Mucosa of rectum (tissue), 2 donors: Measurements from ENCODE around the gene PDE2A.

Source experiments
- H3K27ac ChIP-seq, 2 donors: one replicate each; pipeline ENCODE4 v1.7.0; 2013; ENCODE audit warnings: inconsistent platforms in 2 of 2, low read depth in 2 of 2, low read length in 2 of 2
- H3K27me3 ChIP-seq, 2 donors: one replicate each; pipeline ENCODE4 v1.7.0; 2013; ENCODE audit warnings: low read length in 2 of 2; ENCODE audit not compliant: control insufficient read depth in 2 of 2, insufficient read depth in 2 of 2
- H3K36me3 ChIP-seq, 2 donors: one replicate each; pipeline ENCODE4 v1.7.0; 2013; ENCODE audit warnings: low read length in 2 of 2; ENCODE audit not compliant: control insufficient read depth in 2 of 2, insufficient read depth in 2 of 2
- H3K4me1 ChIP-seq, 2 donors: one replicate each; pipeline ENCODE4 v1.7.0; 2013; ENCODE audit warnings: low read length in 2 of 2, mild to moderate bottlenecking in 1 of 2; ENCODE audit not compliant: control insufficient read depth in 2 of 2, insufficient read depth in 2 of 2
- H3K4me3 ChIP-seq, 2 donors: one replicate each; pipeline ENCODE4 v1.7.0; 2013; ENCODE audit warnings: low read length in 2 of 2
- H3K9ac ChIP-seq, 2 donors: one replicate each; pipeline ENCODE4 v1.7.0; 2013; ENCODE audit warnings: low read length in 2 of 2, low read depth in 1 of 2, mild to moderate bottlenecking in 1 of 2
- H3K9me3 ChIP-seq, 2 donors: one replicate each; pipeline ENCODE4 v1.7.0; 2013; ENCODE audit warnings: low read length in 2 of 2; ENCODE audit not compliant: control insufficient read depth in 2 of 2
- donor health status: healthy.
- donor health status: Normal muscosa, but diverticular disease.

The PDE2A gene

DNA sequence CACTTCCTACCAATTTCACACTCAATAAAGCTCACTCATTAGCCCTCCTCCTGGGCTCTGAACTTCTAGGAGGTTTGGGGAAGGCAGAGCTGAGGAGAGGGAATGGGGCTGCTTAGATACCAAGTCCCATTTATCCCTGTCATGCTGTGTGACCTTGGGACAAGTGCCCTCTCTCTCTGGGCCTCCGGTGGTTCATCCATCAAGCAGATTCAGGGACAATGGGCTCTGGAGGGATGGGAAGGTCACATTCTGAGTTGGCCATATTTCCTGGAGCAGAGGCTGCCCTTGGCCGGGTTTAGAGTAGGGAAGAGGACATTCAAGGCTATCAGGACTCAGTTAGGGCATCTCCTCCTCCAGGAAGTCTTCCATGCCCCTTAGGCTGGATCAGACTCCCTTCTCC, 66.7 kb downstream of the PDE2A start:
- no peak overlapping the region for H3K4me3 ChIP-seq
- peaks cover 1 to 4% of the 10 kb centered on the region in 2 donors for H3K27me3 ChIP-seq
- no peak overlapping the region for H3K27ac ChIP-seq
- H3K9ac ChIP-seq = no peak overlapping the region
- H3K36me3 ChIP-seq = no peaks in the 10 kb centered on the region
- H3K4me1 ChIP-seq = no peaks in the 10 kb centered on the region
- no peaks in the 10 kb centered on the region for H3K9me3 ChIP-seq

- Histone ChIP-seq H3K9me3 (no peaks in the 10 kb centered on the region), H3K27ac (no peak overlapping the region), H3K9ac (no peak overlapping the region), H3K4me1 (peaks cover 0 to 5% of the 10 kb centered on the region in 2 donors), H3K27me3 (peaks cover 1 to 4% of the 10 kb centered on the region in 2 donors), H3K4me3 (no peak overlapping the region), H3K36me3 (no peaks in the 10 kb centered on the region)
Measured at GRCh38 chr11:72606748-72607468, 67.3 kb downstream of the PDE2A start.

- H3K27ac ChIP-seq = no peak overlapping the region
- H3K4me3 ChIP-seq = no peak overlapping the region
- H3K27me3 ChIP-seq = peaks cover 1 to 4% of the 10 kb centered on the region in 2 donors
- H3K9me3 ChIP-seq = no peaks in the 10 kb centered on the region
- peaks cover 0 to 10% of the 10 kb centered on the region in 2 donors for H3K4me1 ChIP-seq
- H3K36me3 ChIP-seq = no peaks in the 10 kb centered on the region
- no peak overlapping the region for H3K9ac ChIP-seq
Measured at GRCh38 chr11:72605973-72606747, 68.1 kb downstream of the PDE2A start.

- no peaks in the 10 kb centered on the region for H3K9me3 ChIP-seq
- H3K27ac ChIP-seq = no peak overlapping the region
- H3K27me3 ChIP-seq = peaks cover 1 to 4% of the 10 kb centered on the region in 2 donors
- H3K36me3 ChIP-seq = no peaks in the 10 kb centered on the region
- no peak overlapping the region for H3K9ac ChIP-seq
- H3K4me3 ChIP-seq = no peak overlapping the region
- H3K4me1 ChIP-seq = peaks cover 4 to 19% of the 10 kb centered on the region in 2 donors
Measured at GRCh38 chr11:72604256-72604655, 70.0 kb downstream of the PDE2A start.

DNA sequence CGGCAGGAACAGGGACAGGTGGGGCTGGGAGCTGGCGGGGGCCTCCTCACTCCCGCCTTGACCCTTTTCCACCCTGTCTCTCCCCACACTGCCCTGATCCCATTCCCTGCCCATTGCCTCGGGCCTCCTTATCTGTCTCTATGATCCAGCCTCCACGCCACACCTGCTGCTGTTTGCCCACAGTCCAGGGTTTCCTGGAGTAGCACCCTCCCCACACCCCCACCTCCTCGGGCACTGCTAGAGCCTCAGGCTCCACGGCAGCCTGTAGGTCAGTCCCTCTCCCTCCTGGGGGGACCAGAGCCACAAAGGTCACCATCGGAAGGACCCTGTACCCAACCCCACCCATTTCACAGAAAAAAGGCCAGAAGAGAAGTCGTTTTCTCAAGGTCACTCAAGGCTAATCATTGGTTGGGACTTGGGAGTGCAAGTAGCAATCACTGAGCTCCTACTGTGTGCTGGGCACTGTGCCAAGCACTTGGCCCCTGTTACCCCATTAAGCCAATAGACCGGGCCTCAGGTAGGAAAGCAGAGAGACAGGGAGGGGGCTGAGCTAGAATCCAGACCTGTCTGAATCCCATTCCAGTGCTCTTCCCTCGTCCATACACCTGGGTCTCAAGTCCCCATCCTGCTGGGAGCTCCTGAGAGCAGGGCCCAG, 71.8 kb downstream of the PDE2A start:
- Histone ChIP-seq H3K4me3 (no peak overlapping the region), H3K36me3 (no peaks in the 10 kb centered on the region), H3K9me3 (no peaks in the 10 kb centered on the region), H3K27ac (peak overlapping the region in 1 of 2 donors; percentile 23), H3K4me1 (peaks cover 4 to 22% of the 10 kb centered on the region in 2 donors), H3K9ac (no peak overlapping the region), H3K27me3 (peaks cover 0 to 1% of the 10 kb centered on the region in 2 donors)

DNA sequence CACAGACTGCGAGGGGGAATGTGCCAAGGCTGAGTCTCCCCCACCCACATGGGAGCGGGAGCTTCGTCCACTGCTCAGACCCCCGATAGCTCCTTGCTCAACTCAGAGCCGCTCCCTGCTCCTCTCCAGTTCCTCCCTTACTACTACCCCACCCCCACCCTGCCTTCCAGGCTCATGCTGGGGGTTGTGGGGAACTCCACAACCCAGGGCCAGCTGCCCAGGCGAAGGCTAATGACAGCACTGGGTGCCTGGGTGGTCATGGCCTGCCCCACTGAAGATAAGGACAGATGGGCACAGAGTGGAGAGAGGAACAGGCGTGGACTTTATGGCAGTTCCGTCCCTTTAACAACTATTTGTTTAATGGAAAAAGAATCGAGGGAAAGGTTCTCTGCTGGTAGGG, 73.7 kb downstream of the PDE2A start:
- no peaks in the 10 kb centered on the region for H3K9me3 ChIP-seq
- no peak overlapping the region for H3K4me3 ChIP-seq
- no peak overlapping the region for H3K27ac ChIP-seq
- no peaks in the 10 kb centered on the region for H3K36me3 ChIP-seq
- no peaks in the 10 kb centered on the region for H3K27me3 ChIP-seq
- peaks cover 4 to 22% of the 10 kb centered on the region in 2 donors for H3K4me1 ChIP-seq
- H3K9ac ChIP-seq = no peak overlapping the region

DNA sequence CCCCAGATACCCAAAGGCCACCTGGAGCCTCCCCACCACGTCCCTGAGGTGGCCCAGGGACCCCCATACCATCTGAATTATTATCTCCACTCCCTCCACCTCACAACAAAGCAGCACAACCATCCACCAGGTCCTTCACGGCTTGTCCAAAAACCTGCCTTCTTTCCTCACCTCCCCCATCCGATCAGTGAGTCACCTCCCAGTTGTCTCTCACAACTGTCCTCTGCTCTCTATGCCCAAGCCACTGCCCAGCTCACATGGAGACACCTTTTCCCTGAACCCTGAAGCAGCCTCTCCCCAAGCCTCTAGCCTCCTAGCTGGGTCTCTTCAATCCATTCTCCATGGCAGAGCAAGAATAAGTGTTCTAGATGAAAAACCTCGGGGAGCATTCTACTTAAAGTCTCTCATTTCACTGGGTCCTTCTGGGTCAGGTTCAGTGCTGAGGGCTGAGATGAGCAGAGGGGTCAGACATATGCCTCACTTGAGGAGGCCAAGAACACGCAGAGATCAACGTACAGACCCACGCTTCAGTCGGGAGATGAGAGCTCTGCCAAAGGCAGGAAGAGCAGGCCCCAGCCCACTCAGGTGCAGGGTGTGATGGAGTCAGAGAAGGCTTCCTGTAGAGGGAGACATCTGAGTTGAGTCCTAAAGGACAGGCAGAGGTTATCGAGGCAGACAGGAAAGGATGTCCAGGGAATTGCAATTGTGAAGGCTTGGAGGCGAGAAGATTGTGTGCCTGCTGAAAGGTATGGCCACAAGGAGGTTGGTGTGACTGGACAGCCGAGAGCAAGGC, 74.7 kb downstream of the PDE2A start:
- Histone ChIP-seq H3K4me3 (no peak overlapping the region), H3K9me3 (no peaks in the 10 kb centered on the region), H3K4me1 (peaks cover 4 to 22% of the 10 kb centered on the region in 2 donors), H3K9ac (no peak overlapping the region), H3K27me3 (no peaks in the 10 kb centered on the region), H3K27ac (no peak overlapping the region), H3K36me3 (no peaks in the 10 kb centered on the region)

DNA sequence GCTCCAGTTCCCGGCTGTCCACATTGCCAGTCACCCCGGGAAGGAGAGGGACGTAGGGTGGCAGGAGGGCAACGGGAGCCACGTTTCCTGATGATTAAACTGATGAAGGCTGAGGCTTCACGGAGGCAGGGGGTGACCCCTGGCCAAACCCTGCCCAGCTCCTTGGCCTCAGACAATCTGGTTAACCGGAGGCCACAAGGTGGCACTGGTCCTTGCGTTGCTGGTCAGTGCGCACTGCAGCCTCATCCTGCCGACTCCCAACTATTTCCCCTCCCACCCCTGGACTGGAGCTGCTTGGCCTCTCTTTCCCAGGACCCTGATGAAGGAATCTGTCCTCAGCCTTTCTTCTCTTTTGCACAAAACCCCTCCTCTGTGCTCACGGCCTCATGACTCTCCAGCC, 75.3 kb downstream of the PDE2A start:
- H3K36me3 ChIP-seq = no peaks in the 10 kb centered on the region
- H3K27ac ChIP-seq = no peak overlapping the region
- peaks cover 4 to 22% of the 10 kb centered on the region in 2 donors for H3K4me1 ChIP-seq
- no peak overlapping the region for H3K9ac ChIP-seq
- H3K4me3 ChIP-seq = no peak overlapping the region
- H3K27me3 ChIP-seq = no peaks in the 10 kb centered on the region
- no peaks in the 10 kb centered on the region for H3K9me3 ChIP-seq

GRCh38 chr11:72598466-72598865, 75.8 kb downstream of the PDE2A start:
- Histone ChIP-seq H3K27ac (no peak overlapping the region), H3K9me3 (no peaks in the 10 kb centered on the region), H3K4me1 (peaks cover 4 to 22% of the 10 kb centered on the region in 2 donors), H3K27me3 (no peaks in the 10 kb centered on the region), H3K36me3 (no peaks in the 10 kb centered on the region), H3K9ac (no peak overlapping the region), H3K4me3 (no peak overlapping the region)
